KMS-11 (cell line): ENCODE measurements around the gene RHNO1.

ENCODE experiments used
- H2AFZ ChIP-seq: fragments of 200-600 bp; sonication (generic); 2 replicates; pipeline ENCODE4 v1.6.1; 2016; ENCODE audit warnings: antibody characterized with exemption, mixed run types, low read depth
- H3K27ac ChIP-seq: fragments of 200-600 bp; sonication (generic); 2 replicates; pipeline ENCODE4 v1.6.1; 2016; ENCODE audit warnings: mild to moderate bottlenecking, mixed run types
- H3K27me3 ChIP-seq: fragments of 200-600 bp; sonication (generic); 2 replicates; pipeline ENCODE4 v1.6.1; 2017; ENCODE audit warnings: mild to moderate bottlenecking, low read depth, mixed run types, moderate library complexity; ENCODE audit not compliant: insufficient read depth
- H3K36me3 ChIP-seq: fragments of 200-600 bp; sonication (generic); 2 replicates; pipeline ENCODE4 v1.6.1; 2017; ENCODE audit warnings: mild to moderate bottlenecking, mixed run types; ENCODE audit not compliant: insufficient read depth
- H3K4me1 ChIP-seq: fragments of 200-600 bp; sonication (generic); 2 replicates; pipeline ENCODE4 v1.6.1; 2016; ENCODE audit warnings: mild to moderate bottlenecking, low read depth, mixed run types; ENCODE audit not compliant: poor library complexity, severe bottlenecking
- H3K4me2 ChIP-seq: fragments of 200-600 bp; sonication (generic); 2 replicates; pipeline ENCODE4 v1.7.0; 2016; ENCODE audit warnings: mild to moderate bottlenecking, mixed run types
- H3K4me3 ChIP-seq: fragments of 200-600 bp; sonication (generic); IDR thresholded peaks from 2 replicates; pipeline ENCODE4 v1.6.1; 2017; ENCODE audit warnings: low read depth, low read length, mixed read lengths; ENCODE audit not compliant: insufficient read depth
- H3K79me2 ChIP-seq: fragments of 200-600 bp; sonication (generic); 2 replicates; pipeline ENCODE4 v1.6.1; 2016; ENCODE audit warnings: low read depth, mixed run types; ENCODE audit not compliant: insufficient read depth
- H3K9ac ChIP-seq: fragments of 200-600 bp; sonication (generic); 2 replicates; pipeline ENCODE4 v1.6.1; 2016; ENCODE audit warnings: mild to moderate bottlenecking, mixed run types
- H4K20me1 ChIP-seq: fragments of 200-600 bp; sonication (generic); 2 replicates; pipeline ENCODE4 v1.6.1; 2016; ENCODE audit warnings: mild to moderate bottlenecking, mixed run types; ENCODE audit not compliant: insufficient read depth
- TF ChIP-seq, protein P1 (sequence below): fragments of 200-600 bp; sonication (generic); conservative IDR thresholded peaks from 2 replicates; pipeline ENCODE4 v1.6.1; 2017; ENCODE audit warnings: low read depth, mild to moderate bottlenecking, antibody characterized with exemption, low read length, moderate library complexity, mixed read lengths

Gene RHNO1

DNA sequence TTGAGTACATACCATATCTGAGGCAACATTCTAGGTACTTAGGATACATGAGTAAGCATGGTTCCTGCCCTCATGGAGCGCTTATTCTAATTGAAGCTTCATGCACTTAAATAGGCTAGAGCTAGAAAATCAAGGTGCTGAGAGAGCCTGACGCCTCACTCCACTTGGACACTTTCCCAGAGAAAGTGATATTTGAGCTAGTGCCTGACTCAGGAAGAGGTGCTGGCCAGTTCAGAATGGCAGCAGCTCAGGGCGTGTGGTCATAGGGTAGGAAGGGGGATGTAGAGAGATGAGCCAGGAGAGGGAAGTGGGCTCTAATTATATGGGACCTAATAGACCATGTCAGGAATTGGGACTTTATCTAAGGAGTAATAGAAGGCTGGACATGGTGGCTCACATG, 47.0 kb downstream of the RHNO1 start:
- H3K27ac ChIP-seq, result no peak overlapping the region
- TF ChIP-seq, protein P1, sequence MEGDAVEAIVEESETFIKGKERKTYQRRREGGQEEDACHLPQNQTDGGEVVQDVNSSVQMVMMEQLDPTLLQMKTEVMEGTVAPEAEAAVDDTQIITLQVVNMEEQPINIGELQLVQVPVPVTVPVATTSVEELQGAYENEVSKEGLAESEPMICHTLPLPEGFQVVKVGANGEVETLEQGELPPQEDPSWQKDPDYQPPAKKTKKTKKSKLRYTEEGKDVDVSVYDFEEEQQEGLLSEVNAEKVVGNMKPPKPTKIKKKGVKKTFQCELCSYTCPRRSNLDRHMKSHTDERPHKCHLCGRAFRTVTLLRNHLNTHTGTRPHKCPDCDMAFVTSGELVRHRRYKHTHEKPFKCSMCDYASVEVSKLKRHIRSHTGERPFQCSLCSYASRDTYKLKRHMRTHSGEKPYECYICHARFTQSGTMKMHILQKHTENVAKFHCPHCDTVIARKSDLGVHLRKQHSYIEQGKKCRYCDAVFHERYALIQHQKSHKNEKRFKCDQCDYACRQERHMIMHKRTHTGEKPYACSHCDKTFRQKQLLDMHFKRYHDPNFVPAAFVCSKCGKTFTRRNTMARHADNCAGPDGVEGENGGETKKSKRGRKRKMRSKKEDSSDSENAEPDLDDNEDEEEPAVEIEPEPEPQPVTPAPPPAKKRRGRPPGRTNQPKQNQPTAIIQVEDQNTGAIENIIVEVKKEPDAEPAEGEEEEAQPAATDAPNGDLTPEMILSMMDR, result no peak

DNA sequence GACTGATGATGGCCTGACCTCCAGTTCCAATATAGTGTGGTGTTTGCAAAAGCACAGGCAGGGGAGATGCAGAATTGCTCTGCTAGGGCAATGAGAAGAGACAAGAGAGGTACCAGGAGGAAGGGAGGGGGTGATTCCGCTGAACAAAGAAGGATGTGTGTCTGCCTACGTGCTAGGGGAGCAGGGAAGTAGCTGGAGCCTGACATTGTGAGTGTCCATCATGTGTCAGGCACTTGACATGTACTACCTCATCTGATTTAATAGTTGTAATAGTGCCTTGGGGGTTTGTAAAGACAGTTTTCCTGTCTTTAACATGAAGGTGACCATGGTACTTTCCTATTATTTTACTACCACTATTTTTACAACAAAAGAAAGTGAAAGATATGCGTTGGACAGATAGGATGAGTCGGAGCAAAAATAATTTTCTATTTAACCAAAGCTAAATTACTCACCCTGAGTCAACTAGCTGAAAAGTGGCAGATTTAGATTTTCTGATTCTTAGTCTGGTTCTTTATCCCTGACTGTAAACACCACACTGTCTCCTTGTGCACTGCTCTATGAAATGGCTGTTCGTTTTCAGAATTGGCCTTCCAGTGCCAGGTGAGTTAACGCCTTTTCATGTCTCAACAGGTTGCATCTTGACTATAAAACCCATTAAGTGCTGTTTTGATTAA, 48.4 kb downstream of the RHNO1 start:
- TF ChIP-seq, protein P1, result no peak
- no peaks in the 10 kb centered on the region for H3K36me3 ChIP-seq
- H2AFZ ChIP-seq, result no peak overlapping the region

More for the DNA sequence above, 47.0 kb downstream of the RHNO1 start:
- no peak overlapping the region for H3K4me2 ChIP-seq
- no peak overlapping the region for H2AFZ ChIP-seq
- H3K4me1 ChIP-seq, result no peaks in the 10 kb centered on the region
- no peaks in the 10 kb centered on the region for H3K79me2 ChIP-seq
- H3K9ac ChIP-seq, result no peak overlapping the region
- no peaks in the 10 kb centered on the region for H4K20me1 ChIP-seq
- H3K27me3 ChIP-seq, result no peaks in the 10 kb centered on the region
- H3K36me3 ChIP-seq, result no peaks in the 10 kb centered on the region
- no peak overlapping the region for H3K4me3 ChIP-seq

DNA sequence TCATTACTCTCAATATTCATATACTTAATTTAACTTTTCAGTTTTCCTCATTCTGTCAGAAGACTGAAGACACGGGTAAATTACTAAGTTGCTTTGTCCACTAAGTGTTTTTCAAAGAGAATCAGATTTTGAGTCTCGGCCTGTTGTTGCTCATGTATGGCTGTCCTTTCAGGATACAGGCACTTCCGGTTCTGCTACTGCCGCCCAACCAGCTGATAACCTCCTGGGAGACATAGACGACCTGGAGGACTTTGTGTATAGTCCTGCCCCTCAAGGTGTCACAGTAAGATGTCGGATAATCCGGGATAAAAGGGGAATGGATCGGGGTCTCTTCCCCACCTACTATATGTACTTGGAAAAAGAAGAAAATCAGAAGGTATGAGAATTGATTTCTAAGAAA, 53.8 kb downstream of the RHNO1 start:
- H3K27me3 ChIP-seq, result no peaks in the 10 kb centered on the region
- H3K79me2 ChIP-seq, result no peaks in the 10 kb centered on the region
- no peak overlapping the region for H3K9ac ChIP-seq
- no peak overlapping the region for H3K4me2 ChIP-seq
- no peak overlapping the region for H3K4me3 ChIP-seq
- H3K27ac ChIP-seq, result no peak overlapping the region
- H3K36me3 ChIP-seq, result no peaks in the 10 kb centered on the region
- no peaks in the 10 kb centered on the region for H4K20me1 ChIP-seq
- H2AFZ ChIP-seq, result no peak overlapping the region
- TF ChIP-seq, protein P1, result no peak
- H3K4me1 ChIP-seq, result no peaks in the 10 kb centered on the region

More for the DNA sequence above, 48.4 kb downstream of the RHNO1 start:
- no peak overlapping the region for H3K9ac ChIP-seq
- H3K27me3 ChIP-seq, result no peaks in the 10 kb centered on the region
- H3K79me2 ChIP-seq, result no peaks in the 10 kb centered on the region
- H4K20me1 ChIP-seq, result no peaks in the 10 kb centered on the region
- H3K4me2 ChIP-seq, result no peak overlapping the region
- H3K4me1 ChIP-seq, result no peaks in the 10 kb centered on the region
- no peak overlapping the region for H3K27ac ChIP-seq
- H3K4me3 ChIP-seq, result no peak overlapping the region

DNA sequence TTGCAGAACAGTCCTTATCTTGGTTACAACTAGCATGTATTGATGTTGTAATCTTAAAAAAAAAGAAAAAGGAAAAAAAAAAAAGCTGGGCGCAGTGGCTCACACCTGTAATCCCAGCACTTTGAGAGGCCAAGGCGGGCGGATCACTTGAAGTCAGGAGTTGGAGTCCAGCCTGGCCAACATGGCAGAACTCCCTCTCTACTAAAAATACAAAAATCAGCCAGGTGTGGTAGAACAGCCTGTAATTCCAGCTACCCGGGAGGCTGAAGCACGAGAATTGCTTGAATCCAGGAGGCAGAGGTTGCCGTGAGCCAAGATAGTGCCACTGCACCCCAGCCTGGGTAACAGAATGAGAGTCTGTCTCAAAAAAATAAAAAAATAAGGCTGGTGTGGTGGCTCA, 56.6 kb downstream of the RHNO1 start:
- TF ChIP-seq, protein P1, result no peak
- Histone ChIP-seq H3K4me3 (no peak overlapping the region), H3K4me2 (no peak overlapping the region), H3K79me2 (no peaks in the 10 kb centered on the region), H2AFZ (no peak overlapping the region), H3K4me1 (no peaks in the 10 kb centered on the region), H4K20me1 (no peaks in the 10 kb centered on the region), H3K27ac (no peak overlapping the region), H3K36me3 (no peaks in the 10 kb centered on the region), H3K27me3 (no peaks in the 10 kb centered on the region), H3K9ac (no peak overlapping the region)
